Thyroid gland (tissue), 4 donors: ENCODE results near the gene VOPP1. TPM values are rescaled to one million over a fixed set of nuclear protein-coding genes. Genes with fewer than 3 reads are reported as not detected.

Source experiments
- DNase-seq, 2 donors: peaks; one replicate each; pipeline ENCODE4 v3.0.0-alpha.2; 2019
- H3K27ac ChIP-seq, 3 donors: fragments of 200-600 bp; sonication (generic); 1 replicate in 2 of 3; 2 replicates in 1 of 3; pipeline ENCODE4 v1.5.1; 2016 to 2019; ENCODE audit warnings: mild to moderate bottlenecking in 1 of 3, moderate library complexity in 1 of 3
- H3K27me3 ChIP-seq: fragments of 200-600 bp; sonication (generic); one replicate; pipeline ENCODE4 v1.5.1; 2019
- H3K36me3 ChIP-seq, 2 donors: fragments of 200-600 bp; sonication (generic); one replicate each; pipeline ENCODE4 v1.5.1; 2016 to 2019
- H3K4me1 ChIP-seq, 2 donors: fragments of 200-600 bp; sonication (generic); one replicate each; pipeline ENCODE4 v1.5.1; 2017 to 2019
- H3K4me3 ChIP-seq, 3 donors: fragments of 200-600 bp; sonication (generic); replicated peaks in 1 of 3; 1 replicate in 2 of 3; 2 replicates in 1 of 3; pipeline ENCODE4 v1.5.1; 2016; ENCODE audit warnings: mild to moderate bottlenecking in 1 of 3
- H3K9me3 ChIP-seq: fragments of 200-600 bp; sonication (generic); one replicate; pipeline ENCODE4 v1.5.1; 2017
- POLR2A ChIP-seq, 2 donors: fragments of 450-650 bp; IDR thresholded peaks; one replicate each; pipeline ENCODE4 v1.6.1; 2017; ENCODE audit warnings: antibody characterized with exemption in 2 of 2, mild to moderate bottlenecking in 2 of 2, moderate library complexity in 1 of 2
- WGBS, 2 donors: methylation state at CpG; one replicate each; pipeline ENCODE4 v1.1.5; 2017; 5-methylcytosine and 5-hydroxymethylcytosine counted together
- intact Hi-C: fragments of 100-400 bp; cut with DNase I; formaldehyde crosslinking; loops from one replicate; pipeline ENCODE4 v1.15.1; 2023
- total RNA-seq, 4 donors: library from RNA; depleted of rRNA; stranded (reverse); fragments of >200 nt; gene quantifications; one replicate each; pipeline ENCODE4 v1.2.3, GENCODE V29; 2016
- TF ChIP-seq, protein P1 (sequence below), 6 experiments: fragments of 200-600 bp in 3 of 6; fragments of 450-650 bp in 3 of 6; sonication (generic) in 3 of 6; IDR thresholded peaks; one replicate each; pipeline ENCODE4 v1.5.1; 2016 to 2019; ENCODE audit warnings: antibody characterized with exemption in 6 of 6, mild to moderate bottlenecking in 2 of 6, inconsistent platforms in 1 of 6, moderate library complexity in 1 of 6

Gene VOPP1
- total RNA-seq, 4 donors from 2014 or later: 42.6 to 58.0 (median 46.2) TPM

GRCh38 chr7:55496906-55497305 lies 75.4 kb downstream of the VOPP1 start:
- peaks cover 0 to 4% of the 10 kb centered on the region in 2 donors for H3K36me3 ChIP-seq
- TF ChIP-seq POLR2A (IDR thresholded peaks at IDR 0.05): no peak
- TF ChIP-seq, protein P1, sequence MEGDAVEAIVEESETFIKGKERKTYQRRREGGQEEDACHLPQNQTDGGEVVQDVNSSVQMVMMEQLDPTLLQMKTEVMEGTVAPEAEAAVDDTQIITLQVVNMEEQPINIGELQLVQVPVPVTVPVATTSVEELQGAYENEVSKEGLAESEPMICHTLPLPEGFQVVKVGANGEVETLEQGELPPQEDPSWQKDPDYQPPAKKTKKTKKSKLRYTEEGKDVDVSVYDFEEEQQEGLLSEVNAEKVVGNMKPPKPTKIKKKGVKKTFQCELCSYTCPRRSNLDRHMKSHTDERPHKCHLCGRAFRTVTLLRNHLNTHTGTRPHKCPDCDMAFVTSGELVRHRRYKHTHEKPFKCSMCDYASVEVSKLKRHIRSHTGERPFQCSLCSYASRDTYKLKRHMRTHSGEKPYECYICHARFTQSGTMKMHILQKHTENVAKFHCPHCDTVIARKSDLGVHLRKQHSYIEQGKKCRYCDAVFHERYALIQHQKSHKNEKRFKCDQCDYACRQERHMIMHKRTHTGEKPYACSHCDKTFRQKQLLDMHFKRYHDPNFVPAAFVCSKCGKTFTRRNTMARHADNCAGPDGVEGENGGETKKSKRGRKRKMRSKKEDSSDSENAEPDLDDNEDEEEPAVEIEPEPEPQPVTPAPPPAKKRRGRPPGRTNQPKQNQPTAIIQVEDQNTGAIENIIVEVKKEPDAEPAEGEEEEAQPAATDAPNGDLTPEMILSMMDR (IDR thresholded peaks at IDR 0.05): no peak
- intact Hi-C loops: no loop called here
- DNase-seq: no peak
- 89 to 97% methylated on average over 9 of the region's 9 CpGs for WGBS, 2 donors
- H3K9me3 ChIP-seq: no peaks in the 10 kb centered on the region
- no peaks in the 10 kb centered on the region for H3K27me3 ChIP-seq
- H3K27ac ChIP-seq: no peak overlapping the region
- no peaks in the 10 kb centered on the region for H3K4me1 ChIP-seq
- H3K4me3 ChIP-seq: no peak overlapping the region

- 90 to 92% methylated on average over 5 of the region's 5 CpGs for WGBS, 2 donors
- Histone ChIP-seq H3K4me3 (no peak overlapping the region), H3K4me1 (no peaks in the 10 kb centered on the region), H3K27me3 (no peaks in the 10 kb centered on the region), H3K9me3 (no peaks in the 10 kb centered on the region), H3K36me3 (peaks cover 0 to 4% of the 10 kb centered on the region in 2 donors), H3K27ac (no peak overlapping the region)
- intact Hi-C loops: no loop called here
- TF ChIP-seq, protein P1 (IDR thresholded peaks at IDR 0.05): no peak
- TF ChIP-seq POLR2A (IDR thresholded peaks at IDR 0.05): no peak
- DNase-seq: no peak
Observed at GRCh38 chr7:55494951-55495350, 77.4 kb downstream of the VOPP1 start.

DNA sequence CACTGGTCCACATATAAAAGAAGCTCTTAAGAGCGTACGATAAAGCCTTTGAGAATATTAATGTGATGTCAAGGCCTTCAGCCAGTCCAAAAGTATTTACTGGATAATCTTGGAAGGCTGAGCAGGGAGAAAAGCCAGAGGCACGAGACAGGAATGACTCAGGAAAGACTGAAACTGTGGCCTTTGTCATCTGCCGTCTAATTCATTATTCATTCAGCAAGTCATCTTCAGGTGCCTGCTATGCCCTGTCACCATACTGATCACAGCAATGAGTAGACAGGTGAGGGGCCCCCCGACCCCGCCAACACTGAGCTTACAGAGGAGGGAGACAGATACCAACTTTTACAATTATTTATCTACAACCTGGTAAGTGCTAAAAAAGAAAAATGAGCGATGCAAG lies 78.9 kb downstream of the VOPP1 start:
- no peak overlapping the region for H3K27ac ChIP-seq
- no peak for TF ChIP-seq POLR2A (IDR thresholded peaks at IDR 0.05)
- TF ChIP-seq, protein P1 (IDR thresholded peaks at IDR 0.05): no peak

GRCh38 chr7:55491346-55491745 lies 81.0 kb downstream of the VOPP1 start:
- Histone ChIP-seq H3K27ac (no peak overlapping the region), H3K27me3 (no peaks in the 10 kb centered on the region), H3K9me3 (no peaks in the 10 kb centered on the region), H3K4me3 (no peak overlapping the region), H3K4me1 (no peaks in the 10 kb centered on the region), H3K36me3 (peaks cover 6% of the 10 kb centered on the region in 2 donors)
- intact Hi-C loops: no loop called here
- DNase-seq: no peak
- no peak for TF ChIP-seq POLR2A (IDR thresholded peaks at IDR 0.05)
- TF ChIP-seq, protein P1 (IDR thresholded peaks at IDR 0.05): no peak
- WGBS, 2 donors: 98 to 100% methylated on average over 5 of the region's 5 CpGs

More for the DNA sequence above, 78.9 kb downstream of the VOPP1 start:
- no peak overlapping the region for H3K4me3 ChIP-seq
- H3K36me3 ChIP-seq: peaks cover 6 to 9% of the 10 kb centered on the region in 2 donors
- no peaks in the 10 kb centered on the region for H3K4me1 ChIP-seq
- WGBS, 2 donors: 91 to 94% methylated on average over 7 of the region's 7 CpGs
- no peaks in the 10 kb centered on the region for H3K27me3 ChIP-seq
- no peaks in the 10 kb centered on the region for H3K9me3 ChIP-seq
- intact Hi-C loops: no loop called here
- no peak for DNase-seq

- no peaks in the 10 kb centered on the region for H3K27me3 ChIP-seq
- H3K4me3 ChIP-seq: no peak overlapping the region
- intact Hi-C loops: no loop called here
- no peak for DNase-seq
- no peaks in the 10 kb centered on the region for H3K9me3 ChIP-seq
- H3K27ac ChIP-seq: no peak overlapping the region
- H3K4me1 ChIP-seq: no peaks in the 10 kb centered on the region
- no peak for TF ChIP-seq POLR2A (IDR thresholded peaks at IDR 0.05)
- TF ChIP-seq, protein P1 (IDR thresholded peaks at IDR 0.05): no peak
- 92 to 98% methylated on average over 5 of the region's 5 CpGs for WGBS, 2 donors
- peaks cover 6% of the 10 kb centered on the region in 2 donors for H3K36me3 ChIP-seq
Observed at GRCh38 chr7:55490099-55490498, 82.2 kb downstream of the VOPP1 start.
